NCI-H1048 (cell line): ENCODE measurements around the gene DZIP3.
"Not testable (repeated sequence)": the region's sequence is repeated elsewhere in the genome, so short reads cannot be mapped to it uniquely, and the experiment has no call there.

Source experiments
- DNase-seq: peaks from one replicate; lab custom pipeline; 2025; lab: John Stamatoyannopoulos, UW

DZIP3 gene

GRCh38 chr3:108602249-108602934 is 12.9 kb downstream of the DZIP3 start:
- no peak for DNase-seq

GRCh38 chr3:108602935-108603294 is 13.4 kb downstream of the DZIP3 start:
- DNase-seq, result no peak

- no peak for DNase-seq
Measured at GRCh38 chr3:108603691-108604090, 14.2 kb downstream of the DZIP3 start.

- DNase-seq, result no peak
Measured at GRCh38 chr3:108605028-108605427, 15.5 kb downstream of the DZIP3 start.

GRCh38 chr3:108605491-108605890 is 16.0 kb downstream of the DZIP3 start:
- no peak for DNase-seq

- DNase-seq, result no peak
Measured at GRCh38 chr3:108608750-108609149, 19.2 kb downstream of the DZIP3 start.

GRCh38 chr3:108610651-108611050 is 21.1 kb downstream of the DZIP3 start:
- no peak for DNase-seq

- DNase-seq, result not testable (repeated sequence)
Measured at GRCh38 chr3:108616090-108616489, 26.6 kb downstream of the DZIP3 start.

- DNase-seq, result no peak
Measured at GRCh38 chr3:108620250-108620649, 30.7 kb downstream of the DZIP3 start.

GRCh38 chr3:108623504-108623903 is 34.0 kb downstream of the DZIP3 start:
- DNase-seq, result no peak

- DNase-seq, result no peak
Measured at GRCh38 chr3:108629974-108630373, 40.5 kb downstream of the DZIP3 start.

GRCh38 chr3:108642526-108642925 is 53.0 kb downstream of the DZIP3 start:
- DNase-seq, result no peak

- no peak for DNase-seq
Measured at GRCh38 chr3:108645364-108645763, 55.8 kb downstream of the DZIP3 start.

GRCh38 chr3:108655664-108656063 is 66.1 kb downstream of the DZIP3 start:
- not testable (repeated sequence) for DNase-seq

- no peak for DNase-seq
Measured at GRCh38 chr3:108661699-108662098, 72.2 kb downstream of the DZIP3 start.

- peak; percentile 40 for DNase-seq
Measured at GRCh38 chr3:108662142-108662738, 72.7 kb downstream of the DZIP3 start.

GRCh38 chr3:108664266-108664665 is 74.7 kb downstream of the DZIP3 start:
- no peak for DNase-seq

GRCh38 chr3:108667312-108667711 is 77.8 kb downstream of the DZIP3 start:
- DNase-seq, result no peak

- no peak for DNase-seq
Measured at GRCh38 chr3:108669208-108669607, 79.7 kb downstream of the DZIP3 start.

- no peak for DNase-seq
Measured at GRCh38 chr3:108672701-108673100, 83.2 kb downstream of the DZIP3 start.

GRCh38 chr3:108673988-108674661 is 84.6 kb downstream of the DZIP3 start:
- DNase-seq, result no peak

- DNase-seq, result no peak
Measured at GRCh38 chr3:108677811-108678210, 88.3 kb downstream of the DZIP3 start.

- not testable (repeated sequence) for DNase-seq
Measured at GRCh38 chr3:108692286-108692685, 102.8 kb downstream of the DZIP3 start.
